ENCODE data around the gene SIRT2.
"Not testable (repeated sequence)": the region's sequence is repeated elsewhere in the genome, so short reads cannot be mapped to it uniquely, and the experiment has no call there.

Gene SIRT2

DNA sequence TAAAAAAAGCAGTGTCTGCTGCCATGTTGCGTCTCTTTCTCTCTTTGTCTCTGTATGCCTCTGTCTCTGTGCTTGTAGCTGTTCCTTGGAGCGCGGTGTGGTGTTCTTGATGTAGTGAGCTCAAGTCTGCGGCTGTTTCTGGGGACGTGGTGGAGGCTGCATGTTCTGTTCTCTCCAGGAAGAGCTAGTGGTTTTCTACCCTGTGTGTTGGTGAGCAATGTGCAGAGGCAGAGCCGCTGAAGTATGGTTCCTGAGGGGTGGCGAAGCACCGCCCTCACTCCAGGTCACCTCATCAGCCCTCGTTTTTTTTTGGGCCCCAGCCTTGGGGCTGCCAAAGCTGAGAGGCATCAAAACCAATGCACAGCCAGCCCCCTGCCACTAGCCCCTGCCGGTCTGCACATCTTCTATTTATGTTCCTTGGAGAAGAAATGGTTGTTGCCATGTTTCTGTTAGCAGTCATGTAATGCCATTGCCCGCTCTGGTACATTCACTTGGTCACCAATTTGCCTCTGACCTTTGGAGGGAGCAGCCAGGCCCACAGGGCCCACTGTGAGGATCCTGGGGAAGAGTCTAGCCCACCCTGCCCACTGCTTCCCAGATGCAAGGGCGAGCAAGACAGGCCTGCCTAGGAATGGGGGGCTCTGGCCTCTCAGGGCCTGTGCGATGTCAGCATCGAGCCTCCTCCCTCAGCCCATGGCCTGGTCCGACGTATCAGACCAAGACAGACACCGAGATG lies 56.8 kb downstream of the SIRT2 start:
- no peak for DNase-seq

DNA sequence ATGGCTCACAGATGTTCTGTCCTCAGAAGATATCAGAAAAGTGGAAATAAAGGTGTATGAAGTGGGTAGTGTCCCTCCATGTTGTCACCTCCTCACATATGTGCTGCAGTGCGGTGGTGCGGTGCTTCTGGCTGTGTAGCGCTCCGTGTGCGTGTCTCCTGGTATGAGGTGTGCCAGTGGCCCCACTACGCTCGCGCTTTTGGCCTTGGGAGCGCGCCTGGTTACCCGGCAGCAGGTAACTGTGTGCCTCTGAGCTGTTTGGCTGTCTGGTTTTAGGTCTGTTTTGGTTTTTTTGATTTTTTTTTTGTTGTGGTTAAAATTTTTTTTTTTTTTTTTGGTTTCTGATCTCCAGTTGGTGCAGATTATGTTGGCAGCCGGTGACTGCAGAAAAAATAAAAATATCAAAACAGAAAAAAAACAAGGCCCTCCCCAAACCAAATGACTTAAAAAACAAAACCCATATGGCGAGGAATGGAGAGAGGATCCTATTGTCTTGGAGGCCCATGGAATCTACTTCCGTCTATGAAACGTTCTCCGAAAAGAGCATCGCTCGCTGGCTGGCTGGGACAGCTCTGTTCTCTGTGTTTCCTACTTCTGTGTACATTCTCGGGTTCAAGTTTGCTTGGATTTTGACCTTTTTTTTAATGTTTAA lies 57.5 kb downstream of the SIRT2 start:
- no peak for DNase-seq

DNA sequence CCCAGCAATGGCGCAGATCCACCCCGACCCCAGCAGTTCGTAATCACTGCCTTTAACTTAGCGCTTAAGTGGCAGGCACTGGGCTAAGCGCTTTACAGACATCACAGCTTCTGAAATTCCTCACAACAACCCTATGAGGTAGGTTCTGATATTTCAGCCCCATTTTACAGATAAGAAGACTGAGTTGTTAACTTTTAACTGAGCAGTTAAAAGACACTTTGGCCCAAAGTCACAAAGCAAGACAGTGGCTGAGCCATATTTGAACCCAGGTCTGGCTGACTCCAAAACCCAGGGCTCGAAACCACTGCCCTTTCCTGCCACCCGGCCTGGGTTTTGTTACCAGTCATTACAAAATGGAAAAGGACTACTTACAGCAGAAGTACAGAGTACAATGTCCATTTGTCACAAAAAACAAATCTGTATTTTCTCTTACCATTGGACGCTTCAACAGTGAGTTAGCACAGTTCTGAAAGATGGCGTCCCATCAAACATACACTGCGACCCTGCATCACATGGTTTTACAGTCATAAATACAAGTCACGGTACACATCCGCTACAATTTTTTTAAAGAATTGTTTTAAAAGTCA lies 58.1 kb downstream of the SIRT2 start:
- no peak for DNase-seq

DNA sequence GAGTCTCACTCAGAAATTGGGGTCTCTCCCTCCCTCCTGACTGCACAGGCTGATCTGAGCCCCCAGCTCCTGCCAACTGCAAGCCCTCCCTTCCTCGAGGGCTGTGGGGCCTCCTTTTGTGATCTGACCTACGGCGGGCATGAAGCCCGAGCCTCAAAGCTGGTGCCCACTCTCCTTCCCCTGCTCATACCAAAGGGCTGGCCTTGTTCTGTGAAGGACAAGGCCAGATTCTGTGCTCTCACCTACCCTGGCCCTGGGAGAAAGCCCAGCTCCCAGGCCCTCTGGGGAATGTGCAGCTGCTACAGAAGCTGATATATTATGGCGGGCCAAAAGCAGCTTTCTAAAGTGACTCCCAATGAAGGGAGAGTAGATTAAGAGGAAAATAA lies 58.8 kb downstream of the SIRT2 start:
- DNase-seq: no peak

DNA sequence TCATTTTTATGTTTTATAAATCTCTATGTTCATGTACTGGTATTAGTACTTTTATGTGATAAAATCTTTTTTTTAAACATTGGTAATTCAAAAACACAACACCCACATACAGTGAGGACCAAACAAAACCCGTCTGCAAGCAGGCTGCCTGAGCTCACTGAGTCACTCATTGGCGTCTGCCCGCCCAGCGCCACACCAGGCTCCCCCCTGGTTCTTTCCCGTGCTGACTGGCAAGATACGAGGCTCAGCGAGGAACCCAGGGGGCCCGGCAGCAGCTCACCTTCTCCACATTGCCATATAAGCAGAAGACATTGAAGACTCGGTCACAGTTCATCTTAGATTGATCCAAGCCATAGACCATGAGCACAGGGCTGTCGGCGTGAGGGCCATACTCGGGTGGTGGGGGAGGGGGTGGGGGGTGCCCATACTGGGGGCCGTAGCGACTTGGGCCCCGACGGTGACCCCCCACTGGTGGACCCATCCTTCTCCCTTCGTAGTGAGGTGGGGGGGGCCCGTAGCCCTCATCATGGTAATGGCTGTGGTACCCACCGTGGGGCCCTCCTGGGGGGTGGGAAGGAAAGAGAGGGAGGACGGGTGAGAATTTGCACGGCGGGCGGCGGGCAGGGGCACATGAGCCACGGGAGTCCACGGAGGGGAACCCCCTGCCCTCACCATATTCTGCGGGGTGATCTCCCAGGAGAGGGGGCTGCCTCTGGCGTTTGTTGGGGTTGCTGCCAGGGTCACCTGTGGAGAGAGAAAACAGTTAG lies 59.4 kb downstream of the SIRT2 start:
- DNase-seq: no peak

DNA sequence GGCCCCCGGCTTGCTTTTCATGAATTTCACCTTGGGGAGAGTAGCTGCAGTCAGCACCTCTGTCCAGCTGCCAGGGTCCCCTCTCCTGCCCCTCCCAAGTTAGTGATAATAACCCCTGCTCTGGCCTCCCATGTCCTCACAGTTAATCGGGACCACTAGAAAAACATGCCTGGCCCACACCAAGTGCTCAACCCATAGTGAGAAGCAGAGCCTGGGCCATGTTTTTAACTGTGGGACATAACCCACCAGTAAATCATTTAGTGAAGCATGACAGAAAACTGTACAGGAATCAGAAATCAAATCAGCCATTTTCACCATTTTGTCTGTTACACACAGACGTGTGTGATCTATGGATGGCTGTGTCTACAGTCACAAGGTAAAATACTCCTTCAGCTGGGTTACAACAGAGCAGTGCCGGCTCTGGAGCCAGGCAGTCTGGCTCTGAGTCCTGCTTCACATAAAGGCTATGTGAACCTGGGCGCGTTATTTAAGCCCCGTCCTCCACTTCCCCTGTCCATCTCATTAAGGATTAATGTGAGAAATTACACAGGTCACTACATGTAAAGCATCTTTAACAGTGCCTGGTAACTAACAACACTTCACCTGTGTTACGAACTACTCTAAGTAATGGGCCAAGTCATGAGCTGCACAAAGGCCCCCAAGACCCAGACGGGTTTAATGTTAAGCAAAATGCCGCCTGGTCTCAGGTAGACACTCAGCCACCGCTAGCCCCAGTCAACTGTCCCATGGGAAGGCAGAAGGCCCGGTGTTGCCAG lies 60.2 kb downstream of the SIRT2 start:
- DNase-seq: no peak

DNA sequence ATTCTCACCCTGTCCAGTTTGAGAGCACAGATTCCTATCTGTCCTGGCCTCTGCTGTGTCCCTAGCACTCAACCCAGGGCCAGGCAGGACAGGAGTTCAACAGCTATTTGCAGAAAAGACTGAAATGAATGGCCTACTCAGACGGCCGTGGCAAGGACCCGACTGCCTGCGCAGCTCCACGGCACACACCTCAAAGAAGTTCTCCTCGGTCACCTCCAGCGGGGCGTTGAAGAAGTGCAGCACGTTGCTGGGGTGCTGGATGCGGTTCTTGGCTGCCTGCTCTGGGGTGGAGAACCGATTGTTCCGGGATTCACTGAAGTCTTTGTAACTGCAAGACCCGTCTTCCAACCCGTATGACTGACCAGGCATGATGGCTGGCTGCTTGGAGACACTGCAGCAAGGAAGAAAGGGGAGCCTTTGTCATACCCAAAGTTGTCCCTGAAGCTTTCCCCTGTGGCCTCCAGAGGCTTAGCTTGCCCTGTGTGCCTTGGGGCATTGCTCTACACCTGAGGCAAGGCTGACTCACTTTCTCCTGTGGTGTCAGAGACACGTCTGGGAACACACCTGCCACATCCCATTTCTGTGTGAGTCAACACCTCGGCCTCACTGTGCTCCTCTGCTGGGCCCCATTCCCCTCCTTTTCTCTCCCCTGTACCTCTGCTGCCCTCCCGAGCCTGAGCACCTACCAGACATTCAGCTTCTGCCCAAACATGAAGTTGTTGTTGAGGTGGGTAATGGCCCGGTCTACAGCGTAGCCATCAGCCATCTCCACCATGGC lies 61.0 kb downstream of the SIRT2 start:
- no peak for DNase-seq

DNA sequence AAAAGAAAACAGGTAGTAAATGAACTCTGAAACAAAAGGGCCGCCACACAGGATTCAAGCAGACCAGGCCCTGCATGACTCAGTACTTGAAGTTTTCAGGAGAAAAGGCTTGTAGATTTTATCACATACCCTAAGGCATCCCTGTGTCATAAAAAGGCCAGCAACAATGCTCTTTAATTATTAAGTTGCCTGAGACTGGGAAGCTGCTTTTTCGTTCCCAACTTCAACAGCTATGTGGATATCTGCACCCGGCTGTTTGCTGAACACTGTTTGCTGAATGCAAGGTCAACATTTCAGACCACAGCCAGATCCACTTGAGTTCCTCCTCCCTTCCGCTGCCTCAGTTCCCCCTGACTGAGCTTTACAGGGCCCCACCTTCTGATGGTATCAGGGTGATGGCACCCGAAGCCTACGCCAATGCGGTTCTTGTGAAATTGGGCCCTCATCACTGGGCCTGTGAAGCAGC lies 61.7 kb downstream of the SIRT2 start:
- no peak for DNase-seq

DNA sequence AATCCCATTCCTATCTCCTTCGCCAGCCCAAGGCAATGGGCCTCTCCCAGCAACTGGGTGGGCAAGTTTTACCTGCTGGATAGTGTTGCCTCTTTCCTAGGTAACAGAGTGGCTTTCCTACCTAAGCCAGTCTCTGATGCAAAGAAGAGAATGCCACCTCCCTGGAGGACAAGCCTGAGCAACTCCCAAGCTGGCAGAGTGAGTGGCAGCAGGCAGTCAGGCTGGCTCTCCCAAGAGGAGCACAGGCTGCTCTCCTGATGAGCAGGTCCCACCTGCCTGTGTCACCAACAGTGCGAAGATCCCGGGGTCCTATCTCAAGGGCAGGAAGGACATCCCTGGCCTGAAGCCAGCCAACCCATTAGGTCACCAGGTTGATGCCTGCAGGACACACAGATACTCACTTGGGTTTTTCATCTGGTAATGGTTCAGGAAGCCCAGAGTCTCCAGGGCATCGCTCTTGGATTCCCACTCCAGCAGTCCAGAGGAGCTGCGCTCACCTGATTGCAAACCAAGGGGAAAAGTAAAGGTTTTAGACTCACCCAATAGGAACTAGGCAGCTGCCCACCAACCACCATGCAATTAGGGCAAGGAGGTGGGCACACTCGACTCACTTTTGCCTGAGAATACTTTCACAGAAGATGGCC lies 62.3 kb downstream of the SIRT2 start:
- DNase-seq: no peak

DNA sequence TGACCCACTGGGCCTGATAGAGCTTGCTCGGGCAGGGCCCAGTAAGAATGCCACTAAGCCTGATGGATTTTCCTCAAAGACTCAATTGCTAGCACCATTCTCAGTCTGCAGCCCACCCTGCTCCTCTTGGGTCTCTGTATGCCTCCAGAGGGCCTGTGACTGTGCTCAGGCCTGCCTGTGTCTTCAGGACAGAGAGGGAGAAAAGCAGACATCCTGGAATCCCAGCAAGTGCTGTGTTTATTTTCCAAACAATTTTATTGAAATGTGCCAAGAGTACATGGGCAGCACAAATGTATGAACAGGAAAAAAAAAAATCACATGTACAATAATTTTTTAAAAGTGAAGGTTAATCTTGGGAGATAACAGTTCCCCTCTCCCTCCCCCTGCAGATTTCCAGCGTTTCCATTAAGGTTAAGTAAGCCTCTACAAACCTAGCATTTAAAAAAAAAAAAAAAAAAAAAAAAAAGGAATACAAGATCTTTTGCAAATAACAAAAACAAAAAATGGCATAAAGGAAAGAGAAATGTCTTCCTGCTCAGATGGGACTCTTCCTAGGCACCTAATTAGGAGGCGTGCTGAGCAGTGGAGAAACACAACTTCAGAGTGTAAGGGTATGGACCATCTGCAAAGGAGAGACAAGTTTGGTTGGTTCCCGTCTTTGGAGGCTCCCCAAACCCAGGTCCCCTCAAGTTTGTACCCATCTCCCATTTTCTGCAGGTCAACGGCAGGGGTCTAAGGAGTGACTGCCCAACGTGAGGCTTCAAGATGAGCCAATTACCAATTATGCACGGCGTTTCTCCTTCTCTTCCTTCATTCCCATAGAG lies 63.0 kb downstream of the SIRT2 start:
- DNase-seq: no peak

DNA sequence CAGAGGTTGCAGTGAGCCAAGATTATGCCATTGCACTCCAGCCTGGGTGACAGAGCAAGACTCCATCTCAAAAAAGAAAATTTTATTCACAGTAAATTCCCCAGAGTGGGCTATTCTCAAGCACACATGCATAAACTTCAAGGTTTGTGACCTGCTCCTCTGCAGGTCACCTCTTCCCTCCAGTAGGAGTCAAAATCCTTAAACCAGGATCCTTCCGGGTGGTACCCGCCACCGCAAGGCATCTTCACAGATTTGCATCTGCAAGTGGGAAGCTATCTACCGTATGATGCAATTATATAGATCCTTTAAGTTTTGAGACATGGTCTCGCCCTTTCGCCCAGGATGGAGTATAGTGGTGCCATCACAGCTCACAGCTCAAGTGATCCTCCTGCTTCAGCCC lies 64.8 kb downstream of the SIRT2 start:
- no peak for DNase-seq

DNA sequence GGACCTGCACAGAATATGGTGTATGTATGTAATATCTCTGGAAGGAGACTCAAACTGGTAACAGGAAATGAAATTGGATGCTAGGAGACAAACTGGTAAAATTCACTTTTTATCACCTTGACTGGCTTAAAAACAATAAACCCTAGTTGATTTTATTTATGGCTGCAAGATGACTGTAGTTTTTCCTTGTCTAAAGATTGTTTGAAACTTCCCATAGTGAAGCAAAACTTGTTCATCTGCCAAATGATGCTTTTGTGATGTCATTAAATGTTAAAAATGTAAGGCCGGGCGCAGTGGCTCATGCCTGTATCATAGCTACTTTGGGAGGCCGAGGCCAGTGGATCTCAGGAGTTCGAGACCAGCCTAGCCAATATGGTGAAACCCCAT lies 65.3 kb downstream of the SIRT2 start:
- no peak for DNase-seq

DNA sequence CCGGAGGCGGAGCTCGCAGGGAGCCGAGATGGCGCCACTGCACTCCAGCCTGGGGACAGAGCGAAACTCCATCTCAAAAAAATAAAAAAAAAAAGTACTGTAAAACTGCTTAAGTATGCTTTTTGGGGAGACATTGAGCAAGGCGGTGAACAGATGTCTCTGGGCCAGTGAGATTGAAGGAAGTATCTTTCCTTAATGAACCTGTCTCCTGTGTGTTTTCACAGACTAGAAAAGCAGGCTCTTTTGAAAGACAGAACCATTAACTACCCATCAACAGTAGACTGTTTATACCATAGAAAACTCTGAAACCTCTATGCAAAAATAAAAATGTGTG lies 66.4 kb downstream of the SIRT2 start:
- no peak for DNase-seq

DNA sequence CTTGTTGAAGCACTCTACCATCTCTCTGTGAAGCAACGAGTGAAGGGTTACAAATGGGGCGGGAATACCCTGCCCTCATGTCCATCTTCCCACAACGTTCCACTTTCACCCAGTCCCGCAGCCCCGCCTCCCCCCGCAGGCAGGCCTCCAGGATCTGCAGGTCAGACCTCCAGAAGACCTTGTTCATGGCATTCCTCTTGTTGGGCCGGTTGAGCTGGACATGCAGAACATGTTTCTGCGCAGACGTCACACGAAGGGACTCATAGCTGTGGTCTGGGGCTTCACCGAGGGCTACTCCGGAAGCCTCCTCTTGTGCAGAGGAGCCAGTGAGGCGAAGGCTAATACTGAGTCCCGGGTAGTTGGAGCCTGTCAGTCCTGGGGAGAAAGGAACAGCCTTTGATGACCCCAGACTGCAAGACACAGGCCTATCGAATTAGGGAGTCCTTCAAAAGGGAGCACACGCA lies 68.2 kb downstream of the SIRT2 start:
- peak in 1 of 2 experiments; percentile 56 for DNase-seq

DNA sequence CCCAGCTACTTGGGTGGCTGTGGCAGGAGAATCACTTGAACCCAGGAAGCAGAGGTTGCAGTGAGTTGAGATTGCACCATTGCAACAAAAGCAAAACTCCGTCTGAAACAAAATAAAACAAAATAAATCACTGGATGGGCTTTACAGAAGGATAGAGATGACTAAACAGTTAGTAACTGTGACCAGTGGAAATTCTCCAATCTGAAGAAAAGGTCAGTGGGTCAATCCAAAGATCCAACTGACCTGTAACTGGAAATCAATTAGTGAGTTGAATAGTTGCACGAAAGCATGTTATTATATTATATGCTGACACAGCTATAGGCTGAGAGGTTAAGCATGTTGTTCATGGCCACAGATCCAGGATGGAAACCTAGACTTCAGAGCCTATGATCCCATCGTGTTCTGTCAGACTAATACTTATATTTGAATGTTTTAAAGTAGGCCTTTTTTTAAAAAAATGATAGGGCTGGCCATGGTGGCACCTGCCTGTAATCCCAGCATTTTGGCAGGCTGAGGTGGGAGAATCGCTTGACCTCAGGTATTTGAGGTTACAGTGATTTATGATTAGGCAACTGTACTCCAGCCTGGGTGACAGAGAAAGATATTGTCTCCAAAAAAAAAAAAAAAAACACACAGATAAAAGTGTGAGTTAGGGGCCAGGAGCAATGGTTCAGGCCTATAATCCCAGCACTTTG lies 69.2 kb downstream of the SIRT2 start:
- DNase-seq: no peak

DNA sequence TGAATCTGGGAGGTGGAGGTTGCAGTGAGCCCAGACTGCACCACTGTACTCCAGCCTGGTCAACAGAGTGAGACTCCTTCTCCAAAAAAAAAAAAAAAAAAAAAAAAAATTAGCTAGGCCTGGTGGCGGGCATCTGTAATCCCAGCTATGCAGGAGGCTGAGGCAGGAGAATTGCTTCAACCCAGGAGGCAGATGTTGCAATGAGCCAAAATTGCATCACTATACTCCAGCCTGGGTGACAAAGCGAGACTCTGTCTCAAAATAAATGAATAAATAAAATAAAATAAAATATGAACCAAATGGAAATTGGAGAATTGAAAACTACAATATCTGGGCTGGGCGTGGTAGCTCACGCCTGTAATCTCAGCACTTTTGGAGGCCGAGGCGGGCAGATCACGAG lies 70.2 kb downstream of the SIRT2 start:
- not testable (repeated sequence) for DNase-seq

Data from NCI-H446 (cell line).